ENCODE data around the gene PBOV1.
A peak's percentile ranks its signal among the peaks of the same experiment; 100 is the strongest.
"Not testable (repeated sequence)": the region's sequence is repeated elsewhere in the genome, so short reads cannot be mapped to it uniquely, and the experiment has no call there.

The PBOV1 gene

GRCh38 chr6:138235693-138236092 lies 17.4 kb upstream of the PBOV1 start:
- no peak for DNase-seq

GRCh38 chr6:138235205-138235604 lies 16.9 kb upstream of the PBOV1 start:
- DNase-seq = no peak

- DNase-seq = no peak
These were observed 16.1 kb upstream of the PBOV1 start for GRCh38 chr6:138234363-138234762.

DNA sequence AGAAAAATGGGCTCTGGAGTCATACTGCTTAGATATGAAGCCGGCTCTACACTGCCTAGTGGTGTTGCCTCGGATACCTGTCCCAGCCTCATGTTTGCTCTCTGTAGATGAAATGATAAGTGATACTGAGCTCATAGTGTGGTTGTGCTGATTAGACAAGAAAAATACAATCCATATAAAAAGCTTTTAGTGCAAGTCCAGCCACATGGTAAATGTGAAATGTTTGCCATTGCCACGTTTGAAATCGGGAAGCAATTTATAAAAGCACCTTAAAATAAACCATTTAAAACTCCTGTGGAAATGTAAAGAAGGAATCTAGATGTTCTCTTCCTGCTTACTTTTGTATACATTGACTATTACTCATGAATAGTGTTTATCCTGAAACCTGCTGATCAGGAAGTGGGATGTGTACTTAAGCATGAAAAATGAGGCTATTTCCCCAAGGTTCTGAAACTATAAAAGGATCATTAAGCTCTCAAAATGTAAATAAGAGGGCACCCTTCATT lies 13.1 kb upstream of the PBOV1 start:
- DNase-seq = peak; percentile 99

GRCh38 chr6:138230759-138231380 lies 12.6 kb upstream of the PBOV1 start:
- no peak for DNase-seq

DNA sequence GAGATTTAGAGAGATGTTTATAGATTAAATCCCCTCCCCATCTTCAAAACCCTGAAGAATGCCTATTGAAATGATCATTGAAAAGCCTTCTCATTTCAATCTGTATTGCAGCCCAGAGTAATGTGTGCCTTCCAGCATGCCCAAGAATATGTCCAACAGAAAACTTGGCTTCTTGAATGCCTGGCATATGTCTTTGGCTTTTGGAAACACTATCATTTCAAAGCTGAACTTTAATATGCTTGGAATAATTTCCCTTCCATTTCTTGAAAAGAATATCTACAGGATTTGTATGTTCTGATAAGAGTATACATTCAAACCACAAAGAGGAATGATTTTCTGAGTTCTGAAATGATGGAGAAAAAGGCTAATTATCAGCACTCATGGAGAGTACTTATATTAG lies 11.9 kb upstream of the PBOV1 start:
- DNase-seq = no peak

DNA sequence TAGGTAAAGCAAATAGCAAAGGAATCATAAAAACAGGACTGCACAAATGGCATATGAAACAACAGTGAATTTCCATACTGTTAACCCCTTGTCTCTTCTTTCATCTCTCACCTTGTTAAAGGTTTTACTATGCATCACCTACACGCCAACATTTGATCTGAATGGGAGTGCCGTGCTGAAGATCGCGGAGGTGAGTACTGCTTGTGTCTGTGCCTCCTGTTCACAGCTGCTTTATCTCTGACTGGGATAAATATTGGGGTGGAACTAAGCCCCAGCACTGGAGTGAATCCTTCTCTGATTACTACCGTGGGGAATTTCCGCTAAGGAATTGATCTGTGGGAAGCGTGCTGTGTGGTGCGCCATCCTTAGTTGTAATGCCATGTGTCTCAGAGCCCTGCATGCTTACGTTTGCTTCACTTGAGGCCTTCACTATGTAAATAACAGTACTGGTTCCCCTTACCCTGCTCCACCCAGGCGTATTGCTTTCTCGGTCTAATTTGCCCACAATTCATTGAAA lies 11.4 kb upstream of the PBOV1 start:
- DNase-seq = no peak

GRCh38 chr6:138229072-138229471 lies 10.8 kb upstream of the PBOV1 start:
- DNase-seq = peak; percentile 16

GRCh38 chr6:138227316-138227781 lies 9.1 kb upstream of the PBOV1 start:
- peak; percentile 81 for DNase-seq

DNA sequence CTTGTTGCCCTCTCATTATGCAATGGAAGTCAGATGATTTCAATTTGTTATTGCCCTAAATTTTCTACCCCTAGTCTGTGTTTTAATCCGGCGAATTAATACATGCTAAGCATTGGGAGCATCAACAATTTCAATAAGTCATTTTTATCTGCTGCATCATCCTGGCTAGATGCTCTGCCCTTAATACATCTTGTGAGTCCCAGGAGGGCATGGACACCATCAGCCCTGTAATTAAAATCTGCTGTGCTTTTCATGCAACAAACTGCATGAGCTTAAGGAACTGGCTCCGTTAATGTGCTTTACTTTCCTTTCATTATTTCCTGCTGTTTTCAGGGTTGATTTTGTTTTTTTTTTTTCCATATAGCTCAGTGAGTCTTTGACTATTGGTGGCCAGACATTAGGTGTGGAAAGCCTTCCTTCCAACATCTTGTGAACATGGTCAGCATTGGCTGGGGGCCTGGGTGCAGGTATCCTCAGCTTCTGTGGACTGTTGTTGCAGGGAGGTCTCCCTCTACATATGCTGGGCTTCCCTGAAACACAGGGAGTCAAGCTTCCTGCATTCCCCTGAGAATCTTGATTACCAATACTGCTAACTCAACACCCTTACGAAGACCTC lies 8.5 kb upstream of the PBOV1 start:
- DNase-seq = no peak

DNA sequence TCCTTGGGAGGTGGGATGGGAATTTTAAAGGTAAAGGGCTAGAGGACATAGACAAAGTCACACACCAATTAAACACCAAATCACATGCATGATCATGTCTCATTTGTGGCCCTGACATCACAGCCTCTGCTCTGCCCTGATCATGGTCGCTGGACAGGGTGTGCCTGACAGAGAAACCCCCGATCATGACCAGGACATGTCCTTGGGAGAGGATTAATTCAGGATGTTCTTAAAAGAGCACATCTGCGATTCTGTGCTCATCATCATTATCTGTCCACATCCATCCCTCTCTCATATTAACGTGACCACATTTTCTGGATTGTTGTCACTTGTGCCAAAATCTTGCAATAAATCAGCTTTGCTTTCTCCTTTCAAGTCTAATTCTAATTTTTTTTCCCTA lies 7.7 kb upstream of the PBOV1 start:
- no peak for DNase-seq

DNA sequence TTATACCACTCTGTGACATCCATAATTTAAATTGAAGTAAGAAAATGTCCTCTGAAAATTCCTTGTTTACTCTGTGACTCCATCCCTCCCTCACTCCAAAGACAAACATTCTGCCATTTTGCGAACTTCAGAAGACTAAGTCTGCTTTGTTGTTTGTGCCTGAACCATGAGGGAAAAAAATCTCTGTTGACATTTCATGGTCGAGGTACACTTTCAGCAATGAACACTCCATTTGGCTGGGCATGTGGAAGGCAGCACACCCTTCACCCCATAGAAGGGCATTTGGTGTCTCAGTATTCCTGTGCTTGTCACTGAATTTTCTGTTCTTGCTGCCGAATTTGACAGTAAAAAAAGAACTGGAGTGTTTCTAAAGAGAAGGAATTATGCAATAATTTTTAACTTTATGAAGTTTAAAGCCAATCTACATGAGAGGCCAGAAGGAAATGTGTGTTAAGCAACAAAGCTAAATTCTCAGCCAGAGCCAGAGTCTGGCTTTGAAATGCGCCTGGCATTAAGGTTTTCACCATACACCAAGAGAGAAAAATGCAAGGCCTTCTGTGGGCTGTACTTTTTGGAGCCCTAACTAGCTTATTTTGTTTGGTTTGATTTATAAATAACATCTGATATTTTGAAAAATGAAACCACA lies 4.7 kb upstream of the PBOV1 start:
- DNase-seq = no peak

GRCh38 chr6:138219901-138220300 lies 1.6 kb upstream of the PBOV1 start:
- DNase-seq = no peak

DNA sequence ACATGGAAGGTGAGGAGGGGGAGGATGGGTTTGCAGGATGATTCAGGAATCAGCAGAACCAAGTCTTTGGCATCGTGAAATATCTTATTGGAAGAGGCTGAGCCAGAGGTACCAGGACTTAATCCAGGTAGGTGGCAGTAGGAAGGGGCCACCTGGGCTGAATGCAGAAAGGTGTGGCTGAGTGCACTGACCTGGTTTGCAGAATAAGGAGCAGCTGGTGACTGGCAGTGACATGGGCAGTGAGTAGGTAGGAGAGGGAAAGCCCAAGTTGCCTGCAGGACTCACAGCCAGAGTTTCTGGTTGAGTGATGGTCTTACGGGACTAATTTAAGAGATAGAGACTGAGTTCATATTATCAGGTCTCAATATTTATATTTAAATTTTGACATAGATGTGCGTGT lies 1.1 kb upstream of the PBOV1 start:
- DNase-seq = no peak

DNA sequence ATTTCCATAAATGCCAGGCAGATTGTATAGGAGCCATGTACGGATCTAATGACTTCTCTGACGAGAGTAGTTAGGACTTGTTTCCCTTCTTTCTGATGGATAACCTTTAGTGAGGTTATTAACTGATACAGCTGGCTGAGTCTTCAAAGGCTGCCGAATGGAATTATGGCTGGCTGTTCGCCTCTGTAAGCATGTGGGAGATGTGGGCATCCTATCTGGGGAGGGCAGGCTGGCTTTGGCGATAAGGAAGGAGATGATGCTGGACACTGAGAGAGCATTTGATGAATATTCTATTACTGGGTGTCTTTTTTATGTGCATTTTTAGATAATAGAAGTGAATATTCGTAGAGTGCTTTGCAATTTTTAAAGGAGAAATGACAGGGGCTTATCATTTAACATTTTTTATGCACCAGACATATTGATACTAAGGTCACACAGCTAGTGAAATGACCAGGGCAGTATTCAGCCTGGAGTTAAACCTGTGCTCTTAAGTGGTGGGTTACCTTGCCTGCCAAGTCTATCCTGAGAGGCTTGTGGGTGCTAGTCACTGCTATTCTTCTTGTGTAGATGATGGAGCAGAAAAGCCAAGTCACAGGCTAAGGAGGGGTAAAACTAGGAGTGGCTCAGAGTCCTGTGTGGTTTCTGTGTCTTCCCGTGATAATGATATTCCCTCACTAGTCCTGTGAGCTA lies 3.1 kb downstream of the PBOV1 start:
- DNase-seq = no peak

- DNase-seq = not testable (repeated sequence)
These were observed 5.8 kb downstream of the PBOV1 start for GRCh38 chr6:138212530-138212929.

DNA sequence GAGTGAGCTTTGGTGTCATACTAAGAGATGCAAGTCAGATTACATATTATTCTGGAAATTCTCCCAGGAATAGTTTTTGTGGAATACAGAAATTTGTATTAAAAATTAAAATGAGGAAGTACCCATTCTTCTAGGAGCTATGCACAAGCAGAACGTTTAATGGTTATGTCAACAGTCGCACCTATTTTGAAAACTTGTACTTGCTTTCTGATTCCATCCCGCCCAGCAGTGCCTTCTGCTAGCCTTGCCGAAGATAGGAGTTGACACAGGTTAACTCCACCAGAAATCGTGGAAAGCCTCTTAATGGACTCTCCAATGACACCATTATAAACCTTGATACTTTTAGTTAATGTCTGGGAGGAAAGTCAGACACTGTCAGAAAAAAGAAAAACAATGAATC lies 6.7 kb downstream of the PBOV1 start:
- no peak for DNase-seq

- no peak for DNase-seq
These were observed 7.2 kb downstream of the PBOV1 start for GRCh38 chr6:138211048-138211581.

DNA sequence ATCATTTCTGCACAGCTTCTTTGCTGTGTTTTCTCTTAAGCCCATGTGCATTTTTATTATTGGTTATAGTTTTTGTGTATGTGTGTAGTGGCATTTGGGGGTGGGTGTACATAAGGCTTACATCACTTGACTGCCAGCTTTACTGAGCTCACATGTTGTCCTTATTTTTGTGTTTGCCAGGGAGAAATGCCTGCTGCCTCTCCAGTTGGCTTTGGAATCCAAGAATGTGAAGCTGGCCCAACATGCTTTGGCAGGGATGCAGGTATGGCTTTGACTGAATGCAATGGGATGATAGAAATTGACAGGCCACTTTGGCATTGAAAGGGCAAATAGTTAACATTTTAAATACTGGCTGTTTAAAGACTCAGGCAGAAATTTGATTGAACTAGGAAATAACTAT lies 11.4 kb downstream of the PBOV1 start:
- no peak for DNase-seq

- no peak for DNase-seq
These were observed 12.7 kb downstream of the PBOV1 start for GRCh38 chr6:138205437-138206094.

DNA sequence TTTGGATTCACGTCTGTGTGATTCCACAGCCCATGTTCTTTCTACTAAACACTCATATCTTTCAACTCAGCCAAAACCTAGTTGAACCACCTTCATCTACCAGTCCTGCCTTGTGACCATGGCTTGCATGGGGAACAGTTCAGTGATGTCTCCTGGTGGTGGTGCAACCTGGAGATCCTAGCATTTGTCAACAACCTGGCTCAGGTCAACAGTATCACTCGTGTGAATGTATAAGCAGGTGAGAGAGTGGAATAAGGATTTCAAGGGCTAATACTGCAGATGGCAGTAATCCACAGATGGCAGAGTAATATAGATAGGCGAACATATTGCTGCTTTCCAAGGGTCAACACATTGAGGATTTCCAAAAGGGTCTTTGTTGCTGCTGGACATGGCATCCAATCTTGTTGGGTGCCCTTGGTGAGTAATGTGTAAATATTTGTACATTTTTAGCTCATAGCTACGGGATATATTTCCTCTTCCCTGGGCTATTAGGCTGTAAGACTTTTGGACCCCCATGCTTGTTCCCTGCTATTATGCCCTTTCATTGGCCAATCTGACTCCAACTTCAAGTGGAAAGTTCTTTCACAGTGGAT lies 13.4 kb downstream of the PBOV1 start:
- DNase-seq = no peak

- no peak for DNase-seq
These were observed 14.0 kb downstream of the PBOV1 start for GRCh38 chr6:138204303-138204702.
